ENCODE results near the gene VAC14. TPM values are rescaled to one million over a fixed set of nuclear protein-coding genes. Genes with fewer than 3 reads are reported as not detected.

The VAC14 gene
- total and polyA plus RNA-seq, 4 donors = 27.6 to 60.8 (median 50.9) TPM

DNA sequence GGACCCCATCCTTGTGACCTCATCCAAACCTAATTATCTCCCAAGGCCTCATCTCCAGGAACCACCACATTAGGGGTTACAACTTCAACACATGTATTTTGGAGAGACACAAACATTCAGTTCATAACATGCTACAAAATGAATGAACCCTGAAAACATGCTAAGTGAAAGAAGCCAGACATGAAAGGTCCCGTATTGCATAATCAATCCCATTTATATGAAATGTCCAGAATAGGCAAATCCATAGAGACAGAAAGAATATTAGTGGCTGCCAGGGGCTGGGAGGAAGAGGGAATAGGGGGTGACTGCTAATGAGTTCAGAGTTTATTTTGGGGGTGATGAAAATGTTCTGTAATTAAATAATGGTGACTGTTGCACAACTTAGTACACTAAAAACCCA is 158.3 kb downstream of the VAC14 start:
- H3K36me3 ChIP-seq (ENCODE audit: control insufficient read depth in 4 of 4, insufficient read depth in 4 of 4, low read length in 4 of 4) = no peaks in the 10 kb centered on the region
- no peak for ATAC-seq (ENCODE audit: insufficient read depth, low FRiP score)
- TF ChIP-seq, protein P1, sequence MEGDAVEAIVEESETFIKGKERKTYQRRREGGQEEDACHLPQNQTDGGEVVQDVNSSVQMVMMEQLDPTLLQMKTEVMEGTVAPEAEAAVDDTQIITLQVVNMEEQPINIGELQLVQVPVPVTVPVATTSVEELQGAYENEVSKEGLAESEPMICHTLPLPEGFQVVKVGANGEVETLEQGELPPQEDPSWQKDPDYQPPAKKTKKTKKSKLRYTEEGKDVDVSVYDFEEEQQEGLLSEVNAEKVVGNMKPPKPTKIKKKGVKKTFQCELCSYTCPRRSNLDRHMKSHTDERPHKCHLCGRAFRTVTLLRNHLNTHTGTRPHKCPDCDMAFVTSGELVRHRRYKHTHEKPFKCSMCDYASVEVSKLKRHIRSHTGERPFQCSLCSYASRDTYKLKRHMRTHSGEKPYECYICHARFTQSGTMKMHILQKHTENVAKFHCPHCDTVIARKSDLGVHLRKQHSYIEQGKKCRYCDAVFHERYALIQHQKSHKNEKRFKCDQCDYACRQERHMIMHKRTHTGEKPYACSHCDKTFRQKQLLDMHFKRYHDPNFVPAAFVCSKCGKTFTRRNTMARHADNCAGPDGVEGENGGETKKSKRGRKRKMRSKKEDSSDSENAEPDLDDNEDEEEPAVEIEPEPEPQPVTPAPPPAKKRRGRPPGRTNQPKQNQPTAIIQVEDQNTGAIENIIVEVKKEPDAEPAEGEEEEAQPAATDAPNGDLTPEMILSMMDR (IDR thresholded peaks at IDR 0.05; ENCODE audit: control extremely low read depth, extremely low read depth) = no peak

DNA sequence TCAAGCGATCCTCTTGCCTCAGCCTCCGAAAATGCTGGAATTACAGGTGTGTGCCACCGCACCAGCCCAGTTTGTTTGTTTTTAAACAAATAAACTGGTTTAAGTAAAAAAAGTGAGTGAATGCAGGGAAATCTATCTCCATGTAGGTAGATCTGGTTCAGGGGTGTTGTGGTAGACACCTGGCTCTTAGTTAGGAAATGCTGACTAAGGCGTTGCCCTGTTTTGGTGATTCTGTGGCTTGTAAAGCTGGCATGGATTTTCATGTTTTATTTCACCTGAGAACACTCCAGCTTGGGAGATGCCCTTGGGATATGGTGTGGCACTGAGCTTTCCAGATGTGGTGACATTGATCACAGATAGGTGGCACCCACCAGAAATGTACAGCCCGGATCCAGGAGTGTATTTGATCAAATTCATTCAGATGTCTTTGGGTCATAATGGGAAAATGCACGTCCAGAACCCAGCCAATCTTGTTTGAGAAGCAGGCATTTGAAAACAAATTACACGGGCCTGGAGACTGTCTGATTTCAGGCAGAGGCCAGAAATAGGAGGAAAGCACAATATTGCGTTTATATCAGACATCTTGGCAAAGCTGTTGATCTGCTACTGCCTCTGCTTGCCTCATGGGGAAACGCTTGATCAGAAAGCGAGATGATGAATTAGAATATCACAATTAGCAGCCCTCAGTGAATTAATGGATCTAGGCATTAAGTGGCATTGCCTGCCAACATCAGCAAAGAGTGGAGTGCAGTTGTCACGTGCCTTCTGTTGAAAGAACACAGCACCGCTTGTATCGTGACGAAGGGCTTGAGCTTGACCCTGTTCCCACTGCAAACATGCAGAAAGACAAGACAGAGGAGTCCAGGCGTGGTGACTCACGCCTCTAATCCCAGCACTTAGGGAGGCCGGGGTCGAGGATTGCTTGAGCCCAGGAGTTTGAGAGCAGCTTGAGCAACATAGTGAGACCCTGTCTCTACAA is 161.9 kb downstream of the VAC14 start:
- H3K9ac ChIP-seq (ENCODE audit: insufficient read depth in 1 of 2, low read length in 2 of 2) = no peak overlapping the region
- ATAC-seq (ENCODE audit: insufficient read depth, low FRiP score) (no peak), DNase-seq (no peak)
- no peak overlapping the region for H3K4me3 ChIP-seq
- no peak overlapping the region for H3K27ac ChIP-seq (ENCODE audit: low read depth in 1 of 2, low read length in 1 of 2)
- H3K9me3 ChIP-seq (ENCODE audit: control insufficient read depth in 4 of 4, insufficient read depth in 3 of 4, low read length in 3 of 4) = peaks cover 0 to 2% (median 0%) of the 10 kb centered on the region in 4 donors
- H3K4me1 ChIP-seq (ENCODE audit: control insufficient read depth in 5 of 5, insufficient read depth in 5 of 5, low read length in 5 of 5) = peaks cover 0 to 6% (median 0%) of the 10 kb centered on the region in 5 donors
- WGBS, 2 donors = 68 to 80% methylated on average over 18 of the region's 18 CpGs
- TF ChIP-seq, protein P1 (IDR thresholded peaks at IDR 0.05; ENCODE audit: control extremely low read depth, extremely low read depth) = no peak
- H3K27me3 ChIP-seq (ENCODE audit: control insufficient read depth in 3 of 3, insufficient read depth in 3 of 3, low read length in 2 of 3) = no peaks in the 10 kb centered on the region
- no peaks in the 10 kb centered on the region for H3K36me3 ChIP-seq (ENCODE audit: control insufficient read depth in 4 of 4, insufficient read depth in 4 of 4, low read length in 4 of 4)

More for the DNA sequence above, 158.3 kb downstream of the VAC14 start:
- H3K27me3 ChIP-seq (ENCODE audit: control insufficient read depth in 3 of 3, insufficient read depth in 3 of 3, low read length in 2 of 3) = no peaks in the 10 kb centered on the region
- H3K27ac ChIP-seq (ENCODE audit: low read depth in 1 of 2, low read length in 1 of 2) = no peak overlapping the region
- H3K4me1 ChIP-seq (ENCODE audit: control insufficient read depth in 5 of 5, insufficient read depth in 5 of 5, low read length in 5 of 5) = peaks cover 0 to 6% (median 0%) of the 10 kb centered on the region in 5 donors
- WGBS, 2 donors = 85 to 94% methylated on average over 1 of the region's 1 CpG
- no peak overlapping the region for H3K4me3 ChIP-seq
- H3K9me3 ChIP-seq (ENCODE audit: control insufficient read depth in 4 of 4, insufficient read depth in 3 of 4, low read length in 3 of 4) = peaks cover 0 to 1% (median 0%) of the 10 kb centered on the region in 4 donors
- H3K9ac ChIP-seq (ENCODE audit: insufficient read depth in 1 of 2, low read length in 2 of 2) = no peak overlapping the region
- no peak for DNase-seq

Other genes with a start within 250 kb of the VAC14 start
- 10 to 100 TPM; 11.6 to 13.0 TPM for gene IL34, start 154.6 kb downstream of the VAC14 start, total RNA-seq
- gene IL34, start 154.6 kb downstream of the VAC14 start, polyA plus RNA-seq = 1 to 10 TPM; 1.5 to 2.7 TPM
- 10 to 100 TPM; 72.5 to 91.3 TPM for gene MTSS2, start 115.1 kb downstream of the VAC14 start, total RNA-seq
- gene MTSS2, start 115.1 kb downstream of the VAC14 start, polyA plus RNA-seq = 10 to 100 TPM; 40.6 to 74.0 TPM

Measured in lung (tissue), 12 donors.